Astrocyte (in vitro differentiated cells and primary cell): ENCODE measurements around the gene SPNS3. TPM values are rescaled to one million over a fixed set of nuclear protein-coding genes. Genes with fewer than 3 reads are reported as not detected.
A peak's percentile ranks its signal among the peaks of the same experiment; 100 is the strongest.

ENCODE experiments used
- DNase-seq: peaks from one replicate; pipeline ENCODE4 v3.0.0-alpha.2; 2010; ENCODE audit warnings: low read depth
- FAIRE-seq: peaks from 2 replicates; lab custom pipeline; 2011; peaks lifted over from hg19 to GRCh38; lab: Jason Lieb, UNC
- H2AFZ ChIP-seq: 2 replicates; pipeline ENCODE4 v1.6.0; 2012; ENCODE audit warnings: low read depth, low read length, inconsistent platforms
- H3K27ac ChIP-seq: 2 replicates; pipeline ENCODE4 v1.5.1; 2011; ENCODE audit warnings: low read depth, low read length, inconsistent platforms
- H3K27me3 ChIP-seq: 2 replicates; pipeline ENCODE4 v1.6.0; 2011; ENCODE audit warnings: low read length, inconsistent platforms; ENCODE audit not compliant: insufficient read depth
- H3K36me3 ChIP-seq: 2 replicates; pipeline ENCODE4 v1.5.1; 2011; ENCODE audit warnings: low read length, inconsistent platforms; ENCODE audit not compliant: insufficient read depth
- H3K4me1 ChIP-seq: 2 replicates; pipeline ENCODE4 v1.5.1; 2011; ENCODE audit warnings: low read length, inconsistent platforms; ENCODE audit not compliant: insufficient read depth
- H3K4me2 ChIP-seq: 2 replicates; pipeline ENCODE4 v1.6.0; 2012; ENCODE audit warnings: low read length, inconsistent platforms
- H3K4me3 ChIP-seq: 2 replicates; pipeline ENCODE4 v1.5.1; 2011; ENCODE audit warnings: low read depth, mild to moderate bottlenecking, low read length, inconsistent platforms; ENCODE audit not compliant: insufficient read depth
- H3K79me2 ChIP-seq: 2 replicates; pipeline ENCODE4 v1.6.0; 2012; ENCODE audit warnings: mild to moderate bottlenecking, low read length, inconsistent platforms; ENCODE audit not compliant: insufficient read depth
- H3K9ac ChIP-seq: 2 replicates; pipeline ENCODE4 v1.6.0; 2012; ENCODE audit warnings: mild to moderate bottlenecking, low read length, inconsistent platforms
- H3K9me3 ChIP-seq: 2 replicates; pipeline ENCODE4 v1.5.1; 2012; ENCODE audit warnings: low read depth, mild to moderate bottlenecking, low read length, inconsistent platforms; ENCODE audit not compliant: insufficient read depth
- H4K20me1 ChIP-seq: 2 replicates; pipeline ENCODE4 v1.6.0; 2012; ENCODE audit warnings: low read length, inconsistent platforms; ENCODE audit not compliant: insufficient read depth
- H3K27ac Mint-ChIP-seq: one replicate; pipeline ENCODE4 v1.8.0; 2021; ENCODE audit warnings: mild to moderate bottlenecking, mixed read lengths; ENCODE audit not compliant: unreplicated experiment
- H3K27me3 Mint-ChIP-seq: one replicate; pipeline ENCODE4 v1.8.0; 2021; ENCODE audit warnings: low read depth, mixed read lengths; ENCODE audit not compliant: unreplicated experiment
- H3K36me3 Mint-ChIP-seq: one replicate; pipeline ENCODE4 v1.8.0; 2021; ENCODE audit warnings: low read depth, mixed read lengths; ENCODE audit not compliant: unreplicated experiment
- H3K4me1 Mint-ChIP-seq: one replicate; pipeline ENCODE4 v1.8.0; 2021; ENCODE audit warnings: low read depth, mixed read lengths; ENCODE audit not compliant: unreplicated experiment
- H3K4me3 Mint-ChIP-seq: one replicate; pipeline ENCODE4 v1.8.0; 2021; ENCODE audit warnings: mild to moderate bottlenecking, moderate library complexity, mixed read lengths; ENCODE audit not compliant: unreplicated experiment
- H3K9me3 Mint-ChIP-seq: one replicate; pipeline ENCODE4 v1.8.0; 2021; ENCODE audit warnings: mild to moderate bottlenecking, mixed read lengths; ENCODE audit not compliant: unreplicated experiment
- EZH2 ChIP-seq: IDR thresholded peaks from 2 replicates; pipeline ENCODE4 v1.6.1; 2012; ENCODE audit warnings: mild to moderate bottlenecking, low read length, inconsistent platforms; ENCODE audit not compliant: insufficient read depth
- total RNA-seq: library from RNA; stranded (reverse); gene quantifications from 2 replicates; pipeline ENCODE4 v1.2.1, GENCODE V29; 2021
- TF ChIP-seq, protein P1 (sequence below): IDR thresholded peaks from 2 replicates; pipeline ENCODE4 v1.5.1; 2011; ENCODE audit warnings: low read depth, mild to moderate bottlenecking, inconsistent platforms, low read length, moderate library complexity; ENCODE audit not compliant: insufficient read depth

SPNS3 gene
- total RNA-seq, 1 donor from 2014 or later: not detected

DNA sequence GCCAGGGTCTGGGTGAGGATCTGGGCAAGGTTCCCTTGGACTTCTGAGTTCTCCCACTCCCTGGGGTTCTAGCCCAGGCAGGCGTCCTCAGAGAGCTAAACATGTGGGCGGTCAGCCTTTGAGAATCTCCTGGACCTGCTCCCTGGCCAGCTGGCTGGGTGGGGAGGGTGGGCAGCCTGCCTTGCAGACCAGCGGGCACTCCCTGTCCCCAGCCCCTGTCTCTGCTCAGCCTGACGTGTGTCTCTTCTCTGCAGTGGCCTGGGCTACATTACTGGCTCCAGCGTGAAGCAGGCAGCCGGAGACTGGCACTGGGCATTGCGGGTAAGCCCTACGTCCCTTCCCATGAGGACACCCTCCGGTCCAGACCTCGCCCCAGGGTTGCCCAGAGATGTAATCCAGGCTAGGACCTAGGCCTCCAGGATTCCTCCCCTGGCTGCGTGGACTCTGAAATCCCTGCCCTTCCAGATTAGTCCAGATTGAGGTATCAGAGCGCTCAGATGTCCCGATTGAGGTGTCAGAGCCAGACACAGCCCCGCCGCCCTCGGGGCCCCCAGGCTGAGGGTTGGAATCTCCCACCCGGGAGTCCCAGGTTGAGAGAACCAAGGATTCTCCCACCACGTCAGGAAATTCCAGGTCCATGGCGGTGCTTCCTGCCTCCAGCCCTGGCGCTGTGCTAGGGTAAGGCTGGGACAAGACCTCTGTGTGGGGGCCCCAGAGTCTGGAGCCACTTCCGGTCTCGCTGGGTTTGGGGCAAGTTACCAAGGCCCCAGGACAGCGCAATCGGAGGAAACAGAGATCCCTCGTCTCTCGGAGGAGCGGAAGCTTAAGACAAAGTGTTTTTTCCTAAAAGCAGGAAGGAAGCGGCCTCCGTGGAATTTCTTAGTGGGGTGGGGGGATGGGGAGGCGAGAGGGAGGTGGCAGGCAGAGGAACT lies 97.3 kb downstream of the SPNS3 start:
- Histone ChIP-seq H3K27ac (no peak overlapping the region), H3K27me3 (peaks cover 12% of the 10 kb centered on the region), H3K9ac (no peak overlapping the region), H3K79me2 (no peaks in the 10 kb centered on the region), H4K20me1 (no peaks in the 10 kb centered on the region), H3K4me3 (no peak overlapping the region), H3K9me3 (no peaks in the 10 kb centered on the region), H3K4me2 (no peak overlapping the region), H2AFZ (no peak overlapping the region), H3K36me3 (no peaks in the 10 kb centered on the region), H3K4me1 (no peaks in the 10 kb centered on the region)
- FAIRE-seq (no peak), DNase-seq (no peak)
- H3K4me3 Mint-ChIP-seq: no peak overlapping the region
- H3K27me3 Mint-ChIP-seq: peaks cover 38% of the 10 kb centered on the region
- peaks cover under 1% of the 10 kb centered on the region for H3K9me3 Mint-ChIP-seq
- H3K36me3 Mint-ChIP-seq: no peaks in the 10 kb centered on the region
- no peaks in the 10 kb centered on the region for H3K4me1 Mint-ChIP-seq
- TF ChIP-seq, protein P1, sequence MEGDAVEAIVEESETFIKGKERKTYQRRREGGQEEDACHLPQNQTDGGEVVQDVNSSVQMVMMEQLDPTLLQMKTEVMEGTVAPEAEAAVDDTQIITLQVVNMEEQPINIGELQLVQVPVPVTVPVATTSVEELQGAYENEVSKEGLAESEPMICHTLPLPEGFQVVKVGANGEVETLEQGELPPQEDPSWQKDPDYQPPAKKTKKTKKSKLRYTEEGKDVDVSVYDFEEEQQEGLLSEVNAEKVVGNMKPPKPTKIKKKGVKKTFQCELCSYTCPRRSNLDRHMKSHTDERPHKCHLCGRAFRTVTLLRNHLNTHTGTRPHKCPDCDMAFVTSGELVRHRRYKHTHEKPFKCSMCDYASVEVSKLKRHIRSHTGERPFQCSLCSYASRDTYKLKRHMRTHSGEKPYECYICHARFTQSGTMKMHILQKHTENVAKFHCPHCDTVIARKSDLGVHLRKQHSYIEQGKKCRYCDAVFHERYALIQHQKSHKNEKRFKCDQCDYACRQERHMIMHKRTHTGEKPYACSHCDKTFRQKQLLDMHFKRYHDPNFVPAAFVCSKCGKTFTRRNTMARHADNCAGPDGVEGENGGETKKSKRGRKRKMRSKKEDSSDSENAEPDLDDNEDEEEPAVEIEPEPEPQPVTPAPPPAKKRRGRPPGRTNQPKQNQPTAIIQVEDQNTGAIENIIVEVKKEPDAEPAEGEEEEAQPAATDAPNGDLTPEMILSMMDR: no peak
- no peak for TF ChIP-seq EZH2
- no peak overlapping the region for H3K27ac Mint-ChIP-seq

DNA sequence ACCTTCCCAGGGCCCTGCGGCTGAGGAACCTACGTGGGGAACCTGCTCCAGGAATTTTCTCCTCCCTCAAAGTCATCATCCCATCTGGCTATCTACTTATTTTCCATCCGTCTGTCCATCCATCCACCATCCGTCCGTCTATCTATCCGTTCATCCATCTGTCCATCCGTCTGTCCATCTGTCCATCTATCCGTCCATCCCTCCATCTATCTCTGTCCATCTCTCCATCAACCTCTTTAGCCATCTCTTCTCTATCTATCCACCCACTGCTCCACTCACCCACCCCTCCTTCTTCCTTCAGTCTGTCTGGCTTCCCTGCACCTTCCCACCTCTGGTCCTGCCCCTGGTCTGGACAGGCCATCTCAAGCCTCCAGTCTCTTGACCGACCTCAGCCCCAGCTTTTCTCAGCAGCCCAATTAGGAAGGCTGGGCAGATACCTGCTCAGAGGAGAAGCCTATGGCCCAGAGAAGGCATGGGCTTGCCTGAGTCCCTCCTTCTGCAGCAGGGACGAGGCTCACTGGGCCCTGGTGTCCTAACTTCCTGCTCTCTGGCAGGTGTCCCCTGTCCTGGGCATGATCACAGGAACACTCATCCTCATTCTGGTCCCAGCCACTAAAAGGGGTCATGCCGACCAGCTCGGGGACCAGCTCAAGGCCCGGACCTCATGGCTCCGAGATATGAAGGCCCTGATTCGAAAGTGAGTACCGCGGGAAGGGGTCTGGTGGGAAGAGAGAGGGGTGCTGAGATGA lies 98.4 kb downstream of the SPNS3 start:
- no peak overlapping the region for H3K4me3 Mint-ChIP-seq
- H3K4me1 Mint-ChIP-seq: peaks cover 2% of the 10 kb centered on the region
- peaks cover 2% of the 10 kb centered on the region for H4K20me1 ChIP-seq
- no peak overlapping the region for H3K4me3 ChIP-seq
- peak overlapping the region; percentile 8 for H3K27ac Mint-ChIP-seq
- peaks cover 10% of the 10 kb centered on the region for H3K27me3 ChIP-seq
- no peaks in the 10 kb centered on the region for H3K9me3 ChIP-seq
- H3K4me1 ChIP-seq: peaks cover 3% of the 10 kb centered on the region
- no peaks in the 10 kb centered on the region for H3K9me3 Mint-ChIP-seq
- no peak overlapping the region for H3K27ac ChIP-seq
- peaks cover 27% of the 10 kb centered on the region for H3K27me3 Mint-ChIP-seq
- TF ChIP-seq, protein P1: no peak
- TF ChIP-seq EZH2: no peak
- H3K4me2 ChIP-seq: no peak overlapping the region
- H3K36me3 ChIP-seq: no peaks in the 10 kb centered on the region
- H3K9ac ChIP-seq: no peak overlapping the region
- FAIRE-seq: no peak
- H3K36me3 Mint-ChIP-seq: no peaks in the 10 kb centered on the region
- no peak for DNase-seq
- H3K79me2 ChIP-seq: no peaks in the 10 kb centered on the region
- no peak overlapping the region for H2AFZ ChIP-seq
